ENCODE data around the gene VAV2. TPM values are rescaled to one million over a fixed set of nuclear protein-coding genes. Genes with fewer than 3 reads are reported as not detected.

VAV2 gene
- total and polyA plus RNA-seq, 9 of the 15 experiments (the other 6 are each of a cell fraction or from before 2014, with no cell fraction given) = 0.01 to 2.7 (median 1.0) TPM; not detected in 1

- TF ChIP-seq ARNT (IDR thresholded peaks at IDR 0.05) (no peak), SMAD4 (CRISPR knock-in tag; conservative IDR thresholded peaks at IDR 0.05) (no peak), XRCC4 (IDR thresholded peaks at IDR 0.05; ENCODE audit: extremely low read depth, insufficient read depth, insufficient read length) (no peak), GTF3C2 (IDR thresholded peaks at IDR 0.05; ENCODE audit: borderline replicate concordance, extremely low read depth, insufficient read length) (no peak), LEF1 (IDR thresholded peaks at IDR 0.05) (no peak), ZBTB17 (CRISPR knock-in tag; IDR thresholded peaks at IDR 0.05) (no peak), ZKSCAN8 (CRISPR knock-in tag; IDR thresholded peaks at IDR 0.05) (no peak), HLTF (IDR thresholded peaks at IDR 0.05) (no peak), ZNF197 (CRISPR knock-in tag; IDR thresholded peaks at IDR 0.05; ENCODE audit: low read depth) (no peak), GTF2A2 (tag; IDR thresholded peaks at IDR 0.05) (no peak), HMG20B (CRISPR knock-in tag; IDR thresholded peaks at IDR 0.05) (no peak), ZNF316 (IDR thresholded peaks at IDR 0.05) (no peak), MCM2 (IDR thresholded peaks at IDR 0.05; ENCODE audit: low read depth) (no peak), KAT8 (IDR thresholded peaks at IDR 0.05; ENCODE audit: low read depth) (no peak), ZNF444 (CRISPR knock-in tag; IDR thresholded peaks at IDR 0.05) (no peak), SRSF9 (IDR thresholded peaks at IDR 0.05; ENCODE audit: borderline replicate concordance, low read depth, low read length) (no peak), MAFF (IDR thresholded peaks at IDR 0.05; ENCODE audit: low read length) (no peak), PHF21A (IDR thresholded peaks at IDR 0.05; ENCODE audit: borderline replicate concordance, low read depth) (no peak), ZNF12 (CRISPR knock-in tag; IDR thresholded peaks at IDR 0.05) (no peak), ZNF79 (CRISPR knock-in tag; IDR thresholded peaks at IDR 0.05; ENCODE audit: low read depth) (no peak)
- TF ChIP-seq, protein P1, sequence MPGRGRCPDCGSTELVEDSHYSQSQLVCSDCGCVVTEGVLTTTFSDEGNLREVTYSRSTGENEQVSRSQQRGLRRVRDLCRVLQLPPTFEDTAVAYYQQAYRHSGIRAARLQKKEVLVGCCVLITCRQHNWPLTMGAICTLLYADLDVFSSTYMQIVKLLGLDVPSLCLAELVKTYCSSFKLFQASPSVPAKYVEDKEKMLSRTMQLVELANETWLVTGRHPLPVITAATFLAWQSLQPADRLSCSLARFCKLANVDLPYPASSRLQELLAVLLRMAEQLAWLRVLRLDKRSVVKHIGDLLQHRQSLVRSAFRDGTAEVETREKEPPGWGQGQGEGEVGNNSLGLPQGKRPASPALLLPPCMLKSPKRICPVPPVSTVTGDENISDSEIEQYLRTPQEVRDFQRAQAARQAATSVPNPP (IDR thresholded peaks at IDR 0.05; ENCODE audit: borderline replicate concordance, insufficient read depth, insufficient read length) = no peak
- TF ChIP-seq, protein P2, sequence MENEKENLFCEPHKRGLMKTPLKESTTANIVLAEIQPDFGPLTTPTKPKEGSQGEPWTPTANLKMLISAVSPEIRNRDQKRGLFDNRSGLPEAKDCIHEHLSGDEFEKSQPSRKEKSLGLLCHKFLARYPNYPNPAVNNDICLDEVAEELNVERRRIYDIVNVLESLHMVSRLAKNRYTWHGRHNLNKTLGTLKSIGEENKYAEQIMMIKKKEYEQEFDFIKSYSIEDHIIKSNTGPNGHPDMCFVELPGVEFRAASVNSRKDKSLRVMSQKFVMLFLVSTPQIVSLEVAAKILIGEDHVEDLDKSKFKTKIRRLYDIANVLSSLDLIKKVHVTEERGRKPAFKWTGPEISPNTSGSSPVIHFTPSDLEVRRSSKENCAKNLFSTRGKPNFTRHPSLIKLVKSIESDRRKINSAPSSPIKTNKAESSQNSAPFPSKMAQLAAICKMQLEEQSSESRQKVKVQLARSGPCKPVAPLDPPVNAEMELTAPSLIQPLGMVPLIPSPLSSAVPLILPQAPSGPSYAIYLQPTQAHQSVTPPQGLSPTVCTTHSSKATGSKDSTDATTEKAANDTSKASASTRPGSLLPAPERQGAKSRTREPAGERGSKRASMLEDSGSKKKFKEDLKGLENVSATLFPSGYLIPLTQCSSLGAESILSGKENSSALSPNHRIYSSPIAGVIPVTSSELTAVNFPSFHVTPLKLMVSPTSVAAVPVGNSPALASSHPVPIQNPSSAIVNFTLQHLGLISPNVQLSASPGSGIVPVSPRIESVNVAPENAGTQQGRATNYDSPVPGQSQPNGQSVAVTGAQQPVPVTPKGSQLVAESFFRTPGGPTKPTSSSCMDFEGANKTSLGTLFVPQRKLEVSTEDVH (IDR thresholded peaks at IDR 0.05; ENCODE audit: low read depth, partially characterized antibody) = no peak
- TF ChIP-seq, protein P3, sequence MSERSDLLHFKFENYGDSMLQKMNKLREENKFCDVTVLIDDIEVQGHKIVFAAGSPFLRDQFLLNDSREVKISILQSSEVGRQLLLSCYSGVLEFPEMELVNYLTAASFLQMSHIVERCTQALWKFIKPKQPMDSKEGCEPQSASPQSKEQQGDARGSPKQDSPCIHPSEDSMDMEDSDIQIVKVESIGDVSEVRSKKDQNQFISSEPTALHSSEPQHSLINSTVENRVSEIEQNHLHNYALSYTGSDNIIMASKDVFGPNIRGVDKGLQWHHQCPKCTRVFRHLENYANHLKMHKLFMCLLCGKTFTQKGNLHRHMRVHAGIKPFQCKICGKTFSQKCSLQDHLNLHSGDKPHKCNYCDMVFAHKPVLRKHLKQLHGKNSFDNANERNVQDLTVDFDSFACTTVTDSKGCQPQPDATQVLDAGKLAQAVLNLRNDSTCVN (CRISPR knock-in tag; IDR thresholded peaks at IDR 0.05) = no peak
These were observed 199.2 kb downstream of the VAV2 start (continued) for GRCh38 chr9:133792721-133793470.

Measured in K562 (cell line).